Measurements from ENCODE around the gene CRHR1.

CRHR1 gene

GRCh38 chr17:45825792-45826191 lies 41.7 kb downstream of the CRHR1 start:
- no peak for DNase-seq

- no peak for DNase-seq
Measured at GRCh38 chr17:45826919-45827588, 42.9 kb downstream of the CRHR1 start.

- no peak for DNase-seq
Measured at GRCh38 chr17:45828171-45828570, 44.1 kb downstream of the CRHR1 start.

- DNase-seq: peak; percentile 62
Measured at GRCh38 chr17:45828582-45829133, 44.5 kb downstream of the CRHR1 start.

GRCh38 chr17:45833920-45834319 lies 49.8 kb downstream of the CRHR1 start:
- DNase-seq: no peak

GRCh38 chr17:45834471-45835396 lies 50.6 kb downstream of the CRHR1 start:
- no peak for DNase-seq

GRCh38 chr17:45835481-45835880 lies 51.4 kb downstream of the CRHR1 start:
- no peak for DNase-seq

GRCh38 chr17:45836047-45837044 lies 52.2 kb downstream of the CRHR1 start:
- DNase-seq: no peak

- no peak for DNase-seq
Measured at GRCh38 chr17:45837187-45837586, 53.1 kb downstream of the CRHR1 start.

GRCh38 chr17:45837603-45838002 lies 53.5 kb downstream of the CRHR1 start:
- no peak for DNase-seq

- no peak for DNase-seq
Measured at GRCh38 chr17:45838751-45839295, 54.7 kb downstream of the CRHR1 start.

- no peak for DNase-seq
Measured at GRCh38 chr17:45839442-45839841, 55.3 kb downstream of the CRHR1 start.

GRCh38 chr17:45841186-45841585 lies 57.1 kb downstream of the CRHR1 start:
- DNase-seq: no peak

- DNase-seq: no peak
Measured at GRCh38 chr17:45841883-45842525, 57.9 kb downstream of the CRHR1 start.

GRCh38 chr17:45843722-45844121 lies 59.6 kb downstream of the CRHR1 start:
- DNase-seq: no peak

- no peak for DNase-seq
Measured at GRCh38 chr17:45844695-45845375, 60.7 kb downstream of the CRHR1 start, which contains the start of gene SPPL2C. Gene SPPL2C (plus strand): TSS chr17:45844881. CDS start chr17:45844907, 26 bp downstream.

- no peak for DNase-seq
Measured at GRCh38 chr17:45845376-45846185, 61.5 kb downstream of the CRHR1 start.

- no peak for DNase-seq
Measured at GRCh38 chr17:45846223-45846622, 62.1 kb downstream of the CRHR1 start.

GRCh38 chr17:45846646-45847045 lies 62.5 kb downstream of the CRHR1 start:
- no peak for DNase-seq

- DNase-seq: no peak
Measured at GRCh38 chr17:45847101-45847500, 63.0 kb downstream of the CRHR1 start.
